ENCODE measurements around the gene EEF1AKMT2. TPM values are rescaled to one million over a fixed set of nuclear protein-coding genes. Genes with fewer than 3 reads are reported as not detected.

The EEF1AKMT2 gene
- 10 to 100 TPM; 15.3 to 15.8 TPM for total RNA-seq

DNA sequence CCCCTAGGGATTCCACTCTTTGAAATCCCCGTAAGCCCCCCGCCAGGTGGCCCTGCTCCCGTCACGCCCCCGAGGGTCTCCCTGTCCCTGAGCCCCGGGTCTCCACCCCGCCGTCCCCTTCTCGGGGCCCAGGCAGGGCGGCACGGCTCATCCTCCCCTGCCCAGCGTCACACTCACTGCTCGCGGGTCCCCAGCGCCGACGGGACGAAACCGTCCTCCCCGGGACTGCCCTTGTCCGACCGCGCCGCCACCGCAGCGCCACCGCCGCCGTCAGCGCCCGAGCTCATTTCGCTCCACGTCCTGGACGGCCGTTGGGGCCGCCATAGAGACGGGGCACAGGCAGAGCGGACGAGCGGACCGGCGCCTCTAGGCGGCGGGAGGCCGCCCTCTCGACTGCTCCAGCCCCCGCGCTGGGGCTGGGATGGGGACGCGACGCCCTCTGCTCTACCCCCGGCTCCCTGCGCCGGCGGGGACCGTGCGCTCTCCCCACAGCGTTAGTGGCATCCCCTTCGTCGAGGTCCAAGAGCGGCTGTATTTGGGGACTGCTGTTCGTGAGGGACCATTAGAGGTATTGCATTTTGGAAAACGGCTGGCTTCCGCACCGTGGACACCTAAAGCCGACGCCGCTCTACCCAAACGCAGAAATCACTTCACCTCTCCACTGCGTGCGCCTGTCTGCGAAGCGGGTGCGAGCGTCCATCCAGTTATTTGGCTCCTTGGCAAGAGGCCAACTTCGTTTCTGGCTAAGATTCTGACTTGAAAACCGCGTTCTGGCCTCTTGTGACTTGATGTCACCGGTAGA, at the start of gene EEF1AKMT2:
Gene EEF1AKMT2, minus strand, starts transcription at position 341 of the 802 bp plus-strand sequence. Its CDS starts 54 bp downstream, at position 287.

GRCh38 chr10:124744102-124745050, 47.3 kb downstream of the EEF1AKMT2 start, which contains the start of gene FAM53B:
FAM53B (minus strand) TSS chr10:124744378; CDS start chr10:124706713, 37,665 bp downstream.

Small RNA genes within 50 kb of the gene (small RNA-seq; reads per million reads assigned to genes)
- gene RF00019 = 0 reads per million in 2 donors

Other genes starting within 250 kb of the EEF1AKMT2 start
- gene FAM53B, start 47.5 kb downstream of the EEF1AKMT2 start, total RNA-seq = 100 to 1,000 TPM in 1 of 2 donors, 10 to 100 TPM in 1; 66.9 to 106 TPM
- 10 to 100 TPM; 12.4 to 15.0 TPM for gene ABRAXAS2, start 9.9 kb upstream of the EEF1AKMT2 start, total RNA-seq
- 10 to 100 TPM; 15.5 to 15.7 TPM for gene ZRANB1, start 150.2 kb upstream of the EEF1AKMT2 start, total RNA-seq

Measured in melanocyte of skin (primary cell).